ENCODE measurements around the gene ZNF77.
A peak's percentile ranks its signal among the peaks of the same experiment; 100 is the strongest.
"Not testable (repeated sequence)": the region's sequence is repeated elsewhere in the genome, so short reads cannot be mapped to it uniquely, and the experiment has no call there.

ZNF77 gene

GRCh38 chr19:2933490-2933910 is 11.3 kb downstream of the ZNF77 start:
- in situ Hi-C loops (cut with HindIII; ENCODE audit: low pct_ligation_motif_present, low pct_unique_long_range_greater_than_20kb, low sequenced_read_pairs): no loop called here
- no peak for DNase-seq

- DNase-seq: no peak
- in situ Hi-C loops (cut with HindIII; ENCODE audit: low pct_ligation_motif_present, low pct_unique_long_range_greater_than_20kb, low sequenced_read_pairs): no loop called here
Measured at GRCh38 chr19:2927032-2927430, 17.7 kb downstream of the ZNF77 start.

GRCh38 chr19:2926341-2927031 is 18.3 kb downstream of the ZNF77 start:
- in situ Hi-C loops (cut with HindIII; ENCODE audit: low pct_ligation_motif_present, low pct_unique_long_range_greater_than_20kb, low sequenced_read_pairs): no loop called here
- DNase-seq: no peak

- in situ Hi-C loops (cut with HindIII; ENCODE audit: low pct_ligation_motif_present, low pct_unique_long_range_greater_than_20kb, low sequenced_read_pairs): no loop called here
- no peak for DNase-seq
Measured at GRCh38 chr19:2923510-2923909, 21.3 kb downstream of the ZNF77 start.

- in situ Hi-C loops (cut with HindIII; ENCODE audit: low pct_ligation_motif_present, low pct_unique_long_range_greater_than_20kb, low sequenced_read_pairs): no loop called here
- DNase-seq: no peak
Measured at GRCh38 chr19:2922987-2923386, 21.8 kb downstream of the ZNF77 start.

- in situ Hi-C loops (cut with HindIII; ENCODE audit: low pct_ligation_motif_present, low pct_unique_long_range_greater_than_20kb, low sequenced_read_pairs): no loop called here
- DNase-seq: no peak
Measured at GRCh38 chr19:2917275-2918184, 27.2 kb downstream of the ZNF77 start.

GRCh38 chr19:2912306-2912705 is 32.5 kb downstream of the ZNF77 start:
- in situ Hi-C loops (cut with HindIII; ENCODE audit: low pct_ligation_motif_present, low pct_unique_long_range_greater_than_20kb, low sequenced_read_pairs): no loop called here
- DNase-seq: no peak

GRCh38 chr19:2906631-2907195 is 38.1 kb downstream of the ZNF77 start:
- in situ Hi-C loops (cut with HindIII; ENCODE audit: low pct_ligation_motif_present, low pct_unique_long_range_greater_than_20kb, low sequenced_read_pairs): no loop called here
- no peak for DNase-seq

GRCh38 chr19:2905918-2906519 is 38.8 kb downstream of the ZNF77 start:
- DNase-seq: no peak
- in situ Hi-C loops (cut with HindIII; ENCODE audit: low pct_ligation_motif_present, low pct_unique_long_range_greater_than_20kb, low sequenced_read_pairs): no loop called here

- DNase-seq; in situ Hi-C loops (cut with HindIII; ENCODE audit: low pct_ligation_motif_present, low pct_unique_long_range_greater_than_20kb, low sequenced_read_pairs): not testable (repeated sequence)
Measured at GRCh38 chr19:2903326-2903725, 41.4 kb downstream of the ZNF77 start.

GRCh38 chr19:2902590-2903218 is 42.1 kb downstream of the ZNF77 start:
- no peak for DNase-seq
- in situ Hi-C loops (cut with HindIII; ENCODE audit: low pct_ligation_motif_present, low pct_unique_long_range_greater_than_20kb, low sequenced_read_pairs): no loop called here

GRCh38 chr19:2900296-2901252 is 44.2 kb downstream of the ZNF77 start, which contains the start of gene ZNF57:
TSS of gene ZNF57 (plus strand) at chr19:2900928. CDS start at chr19:2901046, 118 bp downstream.
- in situ Hi-C loops (cut with HindIII; ENCODE audit: low pct_ligation_motif_present, low pct_unique_long_range_greater_than_20kb, low sequenced_read_pairs): no loop called here
- DNase-seq: peak; percentile 97

- in situ Hi-C loops (cut with HindIII; ENCODE audit: low pct_ligation_motif_present, low pct_unique_long_range_greater_than_20kb, low sequenced_read_pairs): no loop called here
- no peak for DNase-seq
Measured at GRCh38 chr19:2896694-2897093, 48.1 kb downstream of the ZNF77 start.

GRCh38 chr19:2890531-2890930 is 54.2 kb downstream of the ZNF77 start:
- DNase-seq; in situ Hi-C loops (cut with HindIII; ENCODE audit: low pct_ligation_motif_present, low pct_unique_long_range_greater_than_20kb, low sequenced_read_pairs): not testable (repeated sequence)

GRCh38 chr19:2888731-2889224 is 56.0 kb downstream of the ZNF77 start:
- DNase-seq: no peak

GRCh38 chr19:2887391-2887914 is 57.3 kb downstream of the ZNF77 start:
- DNase-seq: peak; percentile 52
- in situ Hi-C loops (cut with HindIII; ENCODE audit: low pct_ligation_motif_present, low pct_unique_long_range_greater_than_20kb, low sequenced_read_pairs): no loop called here

More at GRCh38 chr19:2888731-2889224, 56.0 kb downstream of the ZNF77 start:
- in situ Hi-C loops (cut with HindIII; ENCODE audit: low pct_ligation_motif_present, low pct_unique_long_range_greater_than_20kb, low sequenced_read_pairs): no loop called here

GRCh38 chr19:2885736-2886135 is 59.0 kb downstream of the ZNF77 start:
- DNase-seq: no peak
- in situ Hi-C loops (cut with HindIII; ENCODE audit: low pct_ligation_motif_present, low pct_unique_long_range_greater_than_20kb, low sequenced_read_pairs): no loop called here
